GM18951 (cell line): ENCODE results near the gene PANX3.

ENCODE experiments used
- POLR2A ChIP-seq: IDR thresholded peaks from 4 replicates; pipeline ENCODE4 v1.6.1; 2011; ENCODE audit warnings: mild to moderate bottlenecking; ENCODE audit not compliant: insufficient read length, insufficient read depth; ENCODE audit errors: extremely low read depth
- in situ Hi-C: fragments of 300-500 bp; cut with MboI; formaldehyde crosslinking; loops from one replicate; pipeline ENCODE4 v1.12.0; 2022; ENCODE audit warnings: low sequenced_read_pairs, mixed read lengths, inconsistent platforms; ENCODE audit not compliant: unreplicated experiment

Gene PANX3

DNA sequence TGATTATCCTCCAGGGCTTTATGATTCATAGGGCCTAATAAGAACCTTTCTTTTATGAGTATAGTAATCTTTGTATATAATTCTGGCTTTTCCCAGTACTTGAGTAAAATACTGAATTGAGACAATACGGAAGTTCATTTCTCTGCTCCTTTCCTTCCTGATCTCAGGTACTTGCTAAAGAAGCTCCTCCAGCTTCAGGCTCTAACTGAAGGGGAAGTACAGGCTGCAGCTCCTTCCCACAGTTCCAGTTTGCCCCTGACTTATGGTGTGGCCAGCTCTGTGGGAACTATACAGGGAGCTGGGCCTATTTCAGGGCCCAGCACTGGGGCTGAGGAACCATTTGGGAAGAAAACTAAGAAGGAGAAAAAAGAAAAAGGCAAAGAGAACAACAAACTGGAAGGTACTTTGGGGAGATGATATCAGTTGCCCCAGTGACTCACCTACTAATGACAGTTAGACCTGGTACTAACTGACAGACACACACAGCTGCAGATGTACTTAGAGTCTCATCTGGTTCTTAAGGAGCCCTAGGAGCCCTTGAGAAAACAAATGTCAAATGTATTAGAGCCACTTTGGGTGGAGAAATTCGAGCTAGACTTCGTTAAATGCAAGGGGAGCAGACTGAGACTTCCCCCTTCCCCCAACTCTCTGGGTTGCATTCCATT lies 14.4 kb downstream of the PANX3 start:
- no peak for TF ChIP-seq POLR2A
- in situ Hi-C loops, result no loop called here

DNA sequence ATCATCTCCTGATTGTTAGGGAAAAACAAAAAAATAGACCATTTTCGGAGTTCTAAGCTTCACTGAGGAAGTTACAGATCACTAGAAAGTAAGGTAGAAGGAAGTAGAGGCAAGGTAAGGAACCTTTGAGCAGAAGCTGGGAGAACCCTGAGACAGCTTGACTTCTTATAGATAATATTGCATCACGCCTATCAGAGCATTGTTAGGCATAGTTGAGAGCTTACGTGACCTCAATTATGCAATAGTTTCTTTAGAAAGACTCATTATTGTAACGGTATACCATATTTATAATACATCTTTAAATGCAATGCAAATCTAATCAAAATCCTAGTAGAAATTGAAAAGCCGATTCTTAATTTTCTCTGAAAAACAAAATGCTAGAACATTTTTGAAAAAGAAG lies 16.3 kb downstream of the PANX3 start:
- in situ Hi-C loops, result no loop called here
- no peak for TF ChIP-seq POLR2A

DNA sequence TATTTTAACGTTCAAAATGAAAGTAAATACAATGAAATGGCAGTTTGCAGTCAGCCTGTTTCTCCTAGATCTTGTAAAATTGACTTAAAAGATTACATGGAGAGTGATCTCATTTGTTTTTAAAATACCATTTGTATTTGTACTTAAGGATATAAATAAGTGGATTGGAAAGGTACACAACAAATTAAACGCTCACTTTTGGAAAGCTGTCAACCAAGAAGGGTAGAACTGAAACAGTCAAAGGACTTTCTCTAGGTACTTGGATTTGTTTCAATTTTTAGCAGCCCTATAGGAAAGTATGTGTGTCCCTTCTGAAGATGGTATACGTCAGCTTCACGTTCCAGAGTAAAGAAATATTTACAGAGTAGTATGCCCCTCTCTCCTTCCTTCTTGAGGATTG lies 18.7 kb downstream of the PANX3 start:
- no peak for TF ChIP-seq POLR2A
- in situ Hi-C loops, result no loop called here

DNA sequence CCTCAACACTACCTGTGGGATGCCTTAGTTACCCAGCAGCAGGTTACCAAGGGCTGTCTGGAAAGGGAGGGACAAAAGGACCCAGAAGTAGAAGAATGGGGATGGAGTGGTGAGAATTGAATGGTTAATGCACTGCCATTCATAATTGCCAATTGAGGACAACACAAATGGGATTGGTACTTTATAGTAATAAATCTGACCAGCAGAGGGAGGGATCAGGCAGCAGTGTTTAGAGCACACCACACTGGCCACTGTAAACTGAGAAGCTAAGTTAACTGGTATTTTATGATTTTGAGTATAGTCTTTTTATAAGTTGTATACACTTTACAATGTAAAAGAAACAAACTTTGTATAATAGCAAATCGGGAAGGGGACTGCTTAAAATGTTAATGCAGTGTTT lies 22.1 kb downstream of the PANX3 start:
- in situ Hi-C loops, result no loop called here
- TF ChIP-seq POLR2A, result no peak

DNA sequence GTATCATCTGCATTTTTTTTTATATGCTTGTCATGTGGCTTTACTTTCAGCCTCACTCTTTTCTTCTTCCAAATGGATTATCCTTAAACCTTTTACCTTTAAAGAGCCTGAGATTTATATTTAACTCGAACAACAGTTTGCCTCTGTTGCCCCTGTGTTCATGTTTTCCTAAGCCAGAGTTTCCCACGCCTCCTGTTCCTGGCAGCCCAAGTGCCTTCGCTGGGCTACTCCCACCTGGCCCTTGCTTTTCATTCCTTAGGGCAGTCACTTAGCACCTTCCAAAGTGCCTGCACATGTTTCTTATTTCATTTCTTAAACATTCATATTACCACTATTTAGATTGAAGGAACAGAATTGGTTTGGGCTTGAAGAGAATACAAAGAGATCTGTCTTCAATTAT lies 24.7 kb downstream of the PANX3 start:
- in situ Hi-C loops, result no loop called here
- TF ChIP-seq POLR2A, result no peak

DNA sequence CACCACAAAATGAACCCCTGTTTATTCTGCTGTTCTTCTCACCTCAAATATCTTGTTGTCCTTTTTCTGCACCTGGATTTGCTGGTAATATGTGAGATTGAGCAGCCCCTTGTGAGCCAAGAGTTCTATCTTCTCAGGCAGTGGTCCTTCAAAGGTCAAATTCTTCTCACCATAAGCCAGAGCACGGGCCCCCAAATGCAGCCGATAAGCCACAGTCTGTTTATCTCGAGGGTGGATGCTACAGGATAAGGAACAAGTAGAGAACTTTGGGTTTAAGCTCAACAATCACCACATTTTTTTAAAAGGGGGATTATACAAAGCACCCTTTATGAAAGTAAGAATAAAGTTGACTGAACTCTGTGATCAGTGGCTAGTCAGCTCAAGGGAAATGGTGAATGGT lies 27.3 kb downstream of the PANX3 start:
- no peak for TF ChIP-seq POLR2A
- in situ Hi-C loops, result no loop called here

DNA sequence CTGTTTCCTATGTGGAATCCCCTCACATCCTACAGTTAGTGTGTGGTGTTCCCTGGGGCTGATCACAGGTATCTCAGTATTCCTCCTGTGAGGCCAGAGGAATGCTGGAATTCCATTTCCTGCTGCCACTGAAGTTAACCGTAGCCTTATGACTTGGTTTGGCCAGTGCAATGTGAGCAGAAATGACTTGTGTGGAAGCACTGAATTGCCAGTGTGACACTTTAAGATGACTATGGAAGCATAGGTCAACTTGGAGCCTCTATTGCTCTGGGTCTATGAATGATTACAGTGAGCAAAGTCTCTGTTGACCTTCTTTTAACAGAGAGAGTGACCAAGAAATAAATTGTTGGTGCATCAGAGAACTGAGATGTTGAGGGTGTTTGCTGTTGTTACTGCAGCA lies 28.0 kb downstream of the PANX3 start:
- in situ Hi-C loops, result no loop called here
- TF ChIP-seq POLR2A, result no peak

DNA sequence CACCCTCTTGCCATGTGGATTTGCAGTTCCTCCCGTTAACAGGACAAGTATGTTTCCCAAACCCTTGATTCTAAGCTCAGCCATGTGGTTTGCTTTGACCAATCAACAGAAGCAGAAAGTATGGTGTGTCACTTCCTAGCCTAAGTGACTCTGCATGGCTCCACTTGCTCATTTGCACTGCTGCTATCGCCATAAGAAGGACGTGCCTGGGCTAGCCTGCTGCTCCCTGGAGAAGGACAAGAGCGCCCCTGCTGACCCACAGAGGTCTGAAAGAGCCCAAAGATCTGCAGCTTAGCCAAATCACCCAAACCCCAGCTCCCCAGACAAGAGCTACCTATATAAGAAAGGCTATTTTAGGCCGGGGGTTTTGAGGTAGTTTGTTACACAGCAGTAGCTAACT lies 29.4 kb downstream of the PANX3 start:
- in situ Hi-C loops, result no loop called here
- no peak for TF ChIP-seq POLR2A

DNA sequence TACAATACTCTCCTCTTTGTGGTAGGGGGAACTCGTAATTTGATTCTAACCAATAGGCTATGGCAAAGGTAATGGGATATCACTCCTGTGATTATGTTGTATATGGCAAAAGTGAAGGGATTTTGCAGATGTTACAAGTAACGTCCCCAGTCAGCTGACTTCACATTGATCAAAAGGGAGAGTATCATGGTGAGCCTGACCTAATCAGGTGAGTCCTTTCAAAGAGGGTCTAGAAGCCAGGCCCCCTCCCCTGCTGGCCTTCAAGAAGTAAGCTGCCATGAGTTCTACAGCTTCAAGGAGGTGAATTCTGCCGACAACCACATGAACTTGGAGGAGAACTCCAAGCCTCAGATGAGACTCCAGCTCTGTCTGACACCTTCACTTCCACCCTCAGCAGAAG lies 31.4 kb downstream of the PANX3 start:
- in situ Hi-C loops, result no loop called here

DNA sequence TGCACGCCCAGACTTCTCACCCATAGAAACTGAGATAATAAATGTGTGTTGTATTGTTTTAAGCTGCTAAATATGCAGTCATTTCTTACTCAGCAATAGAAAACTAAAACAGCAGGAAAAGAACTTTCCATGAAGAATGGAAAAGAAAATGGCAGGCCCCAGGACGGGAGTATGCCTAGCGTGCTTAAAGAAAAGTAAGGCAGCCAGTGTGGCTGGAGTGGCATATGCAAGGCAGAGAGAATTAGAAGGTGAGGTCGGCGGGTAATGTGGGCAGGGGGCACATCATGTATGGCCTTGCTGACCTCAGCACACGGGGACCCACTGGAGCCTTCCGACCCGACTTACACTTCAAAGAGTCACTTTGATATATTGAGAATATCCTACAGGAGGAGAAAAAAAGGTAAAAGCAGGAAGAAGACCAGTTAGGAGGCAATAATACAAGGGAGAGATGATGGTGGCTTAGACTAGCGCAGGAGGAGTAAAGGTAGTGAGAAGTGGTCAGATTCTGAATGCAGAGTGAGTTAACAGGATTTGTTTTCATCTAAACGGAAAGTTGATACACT lies 31.9 kb downstream of the PANX3 start:
- no peak for TF ChIP-seq POLR2A
- in situ Hi-C loops, result no loop called here

More for the DNA sequence above, 31.4 kb downstream of the PANX3 start:
- no peak for TF ChIP-seq POLR2A

DNA sequence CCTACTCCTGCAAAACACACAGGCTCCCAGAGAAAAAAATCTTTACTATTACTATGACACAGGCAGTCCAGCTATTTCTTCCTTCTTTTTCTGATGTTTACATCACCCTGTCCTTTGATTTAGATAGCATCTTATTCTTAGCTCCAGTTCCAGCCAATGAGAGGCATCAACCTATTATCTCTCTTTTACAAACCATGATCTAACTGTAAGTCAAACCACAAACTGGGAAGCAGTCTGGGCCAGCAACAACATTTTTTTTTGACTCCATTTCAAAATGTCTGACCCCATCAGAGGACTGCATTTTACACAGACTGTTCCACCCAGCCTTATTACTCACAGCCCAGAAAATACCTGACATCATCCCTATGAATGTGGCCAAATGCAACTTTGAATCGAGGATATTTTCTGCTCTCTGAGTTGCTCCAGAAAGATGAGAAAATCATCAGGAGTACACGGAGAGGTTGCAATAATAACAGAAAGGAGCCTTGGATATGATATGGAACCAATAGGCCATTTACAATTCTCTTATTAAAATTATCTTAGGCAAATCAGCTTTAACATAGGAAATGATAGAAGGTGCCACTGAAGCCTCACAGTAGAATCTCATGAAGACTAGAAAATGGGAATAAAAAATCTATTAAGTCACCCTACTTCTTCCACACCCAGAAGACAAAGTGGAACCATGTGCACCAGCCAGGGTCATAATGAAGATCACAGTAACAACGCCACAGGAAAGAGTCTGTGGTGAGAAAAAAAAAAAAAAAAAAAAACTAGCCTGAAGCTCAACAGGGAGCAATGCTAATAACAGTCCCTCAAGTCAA lies 32.6 kb downstream of the PANX3 start:
- in situ Hi-C loops, result no loop called here
- TF ChIP-seq POLR2A, result no peak

DNA sequence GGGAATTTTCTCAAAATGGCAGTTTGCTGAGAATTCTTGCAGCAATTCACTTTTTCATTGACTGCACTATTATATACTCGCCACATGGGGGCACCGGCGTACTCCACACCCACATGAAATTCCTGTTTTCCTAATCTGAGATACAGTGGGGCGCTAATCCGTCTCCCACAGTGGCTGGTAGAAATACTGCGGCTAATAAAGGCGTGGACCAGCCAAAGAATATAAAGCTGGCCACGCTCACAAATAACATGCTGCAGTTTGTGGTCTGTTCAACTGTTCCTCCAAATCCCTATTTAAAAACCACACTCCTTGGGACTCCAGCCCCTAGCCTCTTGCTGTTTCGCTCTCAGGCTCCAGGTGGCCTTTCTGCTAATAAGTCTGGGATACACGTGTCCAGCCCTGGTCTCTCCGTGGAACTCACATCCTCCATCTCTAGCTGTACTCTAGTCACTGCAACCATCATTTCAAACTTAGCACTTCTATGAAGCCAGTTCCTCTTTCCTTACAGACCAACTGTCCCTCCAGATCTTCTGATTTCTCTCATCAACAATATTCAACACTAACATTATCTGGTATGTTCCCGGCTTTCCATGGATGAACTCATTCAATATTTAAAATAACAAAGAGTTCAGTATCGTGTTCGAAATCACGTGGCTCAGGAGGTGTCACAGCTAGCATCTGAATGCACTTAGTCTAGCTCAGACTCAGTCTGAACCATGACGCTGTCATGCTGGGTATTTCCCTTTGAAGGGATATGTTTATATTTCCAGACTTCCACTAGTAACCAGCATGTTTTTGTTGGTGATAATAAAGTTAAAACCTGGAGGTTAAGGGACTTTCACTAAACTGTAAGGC lies 33.4 kb downstream of the PANX3 start:
- TF ChIP-seq POLR2A, result no peak
- in situ Hi-C loops, result no loop called here

DNA sequence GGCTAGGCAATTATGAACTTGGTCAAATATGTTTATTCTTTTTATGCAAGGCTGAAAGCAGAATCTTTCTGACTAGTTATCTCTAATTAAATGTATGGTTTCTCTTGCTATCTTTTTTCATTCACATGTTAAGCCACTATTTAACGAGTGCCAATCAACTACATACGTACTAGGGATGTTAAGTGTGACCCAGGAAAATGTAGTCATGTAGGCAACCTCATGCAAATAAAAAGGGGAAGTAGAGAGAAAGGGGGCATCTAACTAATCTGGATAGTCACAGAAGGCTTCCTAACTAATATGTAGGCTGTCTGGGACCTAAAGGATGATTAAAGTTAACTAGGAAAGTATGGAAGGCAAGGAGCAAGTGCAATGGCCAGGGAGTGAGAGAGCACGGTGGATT lies 34.9 kb downstream of the PANX3 start:
- in situ Hi-C loops, result no loop called here
- TF ChIP-seq POLR2A, result no peak
